ENCODE results near the gene CMSS1. TPM values are rescaled to one million over a fixed set of nuclear protein-coding genes. Genes with fewer than 3 reads are reported as not detected.
"Not testable (repeated sequence)": the region's sequence is repeated elsewhere in the genome, so short reads cannot be mapped to it uniquely, and the experiment has no call there.

CMSS1 gene
- total RNA-seq, 1 experiment from 2014 or later, result 64.1 TPM

DNA sequence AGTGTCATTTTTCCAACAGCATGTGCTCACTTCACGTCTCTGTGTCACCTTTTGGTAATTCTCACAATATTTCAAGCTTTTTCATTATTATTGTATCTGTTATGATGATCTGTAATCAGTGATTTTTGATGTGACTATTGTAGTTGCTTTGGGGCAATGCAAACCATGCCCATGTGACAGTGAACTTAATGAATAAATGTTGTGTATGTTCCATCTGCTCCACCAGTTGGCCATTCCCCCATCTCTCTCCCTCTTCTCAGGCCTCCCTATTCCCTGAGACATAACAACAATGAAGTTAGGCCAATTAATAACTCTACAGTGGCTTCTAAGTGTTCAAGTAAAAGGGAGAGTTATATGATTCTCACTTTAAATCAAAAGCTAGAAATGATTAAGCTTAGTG is 410.6 kb downstream of the CMSS1 start:
- intact Hi-C loops (cut with micrococcal nuclease), result no loop called here
- Histone ChIP-seq H3K27ac (ENCODE audit: low read depth, low read length) (no peak overlapping the region), H3K4me1 (ENCODE audit: control insufficient read depth in 1 of 2, insufficient read depth in 2 of 2, low read length in 2 of 2) (no peaks in the 10 kb centered on the region), H3K9ac (ENCODE audit: low read length) (no peak overlapping the region), H4K20me1 (ENCODE audit: insufficient read depth) (no peaks in the 10 kb centered on the region), H3K4me2 (ENCODE audit: low read length) (no peak overlapping the region), H3K27me3 (ENCODE audit: insufficient read depth, low read length) (no peaks in the 10 kb centered on the region), H3K4me3 (replicated peaks in 1 of 2; ENCODE audit: low read depth in 1 of 2, low read length in 2 of 2) (no peak overlapping the region), H2AFZ (ENCODE audit: low read depth, low read length, poor library complexity, severe bottlenecking) (no peak overlapping the region), H3K9me3 (ENCODE audit: control insufficient read depth in 1 of 2, insufficient read depth in 1 of 2, low read depth in 1 of 2, low read length in 2 of 2) (no peaks in the 10 kb centered on the region), H3K36me3 (ENCODE audit: control insufficient read depth in 1 of 2, insufficient read depth in 2 of 2, low read length in 2 of 2) (no peaks in the 10 kb centered on the region), H3K9me2 (ENCODE audit: insufficient read depth) (no peaks in the 10 kb centered on the region), H3K79me2 (ENCODE audit: insufficient read depth, low read length) (no peaks in the 10 kb centered on the region)
- POLR2A ChIA-PET, result no interaction called here
- BruUV-seq (replicated peaks), result no TSS peak
- RAD21 ChIA-PET (ENCODE audit: low non-redundant PET in 1 of 2, low total read pairs in 2 of 2, uncharacterized antibody in 2 of 2, unreplicated experiment in 2 of 2), result no interaction called here
- CTCF ChIA-PET, result no interaction called here
- no peak for DNase-seq (ENCODE audit: low read depth, low spot score)
- no peak for ATAC-seq
- TF ChIP-seq, protein P1, sequence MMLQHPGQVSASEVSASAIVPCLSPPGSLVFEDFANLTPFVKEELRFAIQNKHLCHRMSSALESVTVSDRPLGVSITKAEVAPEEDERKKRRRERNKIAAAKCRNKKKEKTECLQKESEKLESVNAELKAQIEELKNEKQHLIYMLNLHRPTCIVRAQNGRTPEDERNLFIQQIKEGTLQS (IDR thresholded peaks at IDR 0.05), result no peak
- TF ChIP-seq, protein P2, sequence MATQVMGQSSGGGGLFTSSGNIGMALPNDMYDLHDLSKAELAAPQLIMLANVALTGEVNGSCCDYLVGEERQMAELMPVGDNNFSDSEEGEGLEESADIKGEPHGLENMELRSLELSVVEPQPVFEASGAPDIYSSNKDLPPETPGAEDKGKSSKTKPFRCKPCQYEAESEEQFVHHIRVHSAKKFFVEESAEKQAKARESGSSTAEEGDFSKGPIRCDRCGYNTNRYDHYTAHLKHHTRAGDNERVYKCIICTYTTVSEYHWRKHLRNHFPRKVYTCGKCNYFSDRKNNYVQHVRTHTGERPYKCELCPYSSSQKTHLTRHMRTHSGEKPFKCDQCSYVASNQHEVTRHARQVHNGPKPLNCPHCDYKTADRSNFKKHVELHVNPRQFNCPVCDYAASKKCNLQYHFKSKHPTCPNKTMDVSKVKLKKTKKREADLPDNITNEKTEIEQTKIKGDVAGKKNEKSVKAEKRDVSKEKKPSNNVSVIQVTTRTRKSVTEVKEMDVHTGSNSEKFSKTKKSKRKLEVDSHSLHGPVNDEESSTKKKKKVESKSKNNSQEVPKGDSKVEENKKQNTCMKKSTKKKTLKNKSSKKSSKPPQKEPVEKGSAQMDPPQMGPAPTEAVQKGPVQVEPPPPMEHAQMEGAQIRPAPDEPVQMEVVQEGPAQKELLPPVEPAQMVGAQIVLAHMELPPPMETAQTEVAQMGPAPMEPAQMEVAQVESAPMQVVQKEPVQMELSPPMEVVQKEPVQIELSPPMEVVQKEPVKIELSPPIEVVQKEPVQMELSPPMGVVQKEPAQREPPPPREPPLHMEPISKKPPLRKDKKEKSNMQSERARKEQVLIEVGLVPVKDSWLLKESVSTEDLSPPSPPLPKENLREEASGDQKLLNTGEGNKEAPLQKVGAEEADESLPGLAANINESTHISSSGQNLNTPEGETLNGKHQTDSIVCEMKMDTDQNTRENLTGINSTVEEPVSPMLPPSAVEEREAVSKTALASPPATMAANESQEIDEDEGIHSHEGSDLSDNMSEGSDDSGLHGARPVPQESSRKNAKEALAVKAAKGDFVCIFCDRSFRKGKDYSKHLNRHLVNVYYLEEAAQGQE (IDR thresholded peaks at IDR 0.05; ENCODE audit: low read depth), result no peak
- no peak for TF ChIP-seq SIN3A (IDR thresholded peaks at IDR 0.05; ENCODE audit: low read depth)

DNA sequence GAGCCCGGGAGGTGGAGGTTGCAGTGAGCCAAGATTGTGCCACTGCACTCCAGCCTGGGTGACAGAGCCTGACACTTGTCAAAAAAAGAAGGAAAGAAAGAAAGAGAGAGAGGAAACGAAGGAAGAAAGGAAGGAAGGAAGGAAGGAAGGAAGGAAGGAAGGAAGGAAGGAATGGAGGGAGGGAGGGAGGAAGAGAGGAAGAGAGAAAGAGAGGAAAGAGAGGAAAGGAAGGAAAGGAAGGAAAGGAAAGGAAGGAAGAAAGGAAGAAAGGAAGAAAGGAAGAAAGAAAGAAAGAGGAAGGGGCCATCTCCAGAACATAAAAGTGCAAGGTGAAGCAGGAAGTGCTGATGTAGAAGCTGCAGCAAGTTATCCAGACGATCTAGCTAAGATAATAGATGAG is 411.5 kb downstream of the CMSS1 start:
- H3K79me2 ChIP-seq (ENCODE audit: insufficient read depth, low read length); H3K27me3 ChIP-seq (ENCODE audit: insufficient read depth, low read length); H3K4me1 ChIP-seq (ENCODE audit: control insufficient read depth in 1 of 2, insufficient read depth in 2 of 2, low read length in 2 of 2); H3K36me3 ChIP-seq (ENCODE audit: control insufficient read depth in 1 of 2, insufficient read depth in 2 of 2, low read length in 2 of 2); H3K9me2 ChIP-seq (ENCODE audit: insufficient read depth); H3K27ac ChIP-seq (ENCODE audit: low read depth, low read length); DNase-seq (ENCODE audit: low read depth, low spot score); intact Hi-C loops (cut with micrococcal nuclease); H3K4me3 ChIP-seq (replicated peaks in 1 of 2; ENCODE audit: low read depth in 1 of 2, low read length in 2 of 2); ATAC-seq; POLR2A ChIA-PET; RAD21 ChIA-PET (ENCODE audit: low non-redundant PET in 1 of 2, low total read pairs in 2 of 2, uncharacterized antibody in 2 of 2, unreplicated experiment in 2 of 2); CTCF ChIA-PET; H3K9me3 ChIP-seq (ENCODE audit: control insufficient read depth in 1 of 2, insufficient read depth in 1 of 2, low read depth in 1 of 2, low read length in 2 of 2); H2AFZ ChIP-seq (ENCODE audit: low read depth, low read length, poor library complexity, severe bottlenecking); H4K20me1 ChIP-seq (ENCODE audit: insufficient read depth); BruUV-seq (replicated peaks); H3K9ac ChIP-seq (ENCODE audit: low read length); H3K4me2 ChIP-seq (ENCODE audit: low read length): not testable (repeated sequence)
